ENCODE results near the gene GP1BB. TPM values are rescaled to one million over a fixed set of nuclear protein-coding genes. Genes with fewer than 3 reads are reported as not detected.

GP1BB gene
- total RNA-seq, 1 experiment from 2014 or later, result not detected

GRCh38 chr22:19758896-19759426, 35.6 kb downstream of the GP1BB start:
- intact Hi-C loops (cut with micrococcal nuclease; ENCODE audit: unreplicated experiment), result no loop called here
- H3K27me3 Mint-ChIP-seq (ENCODE audit: unreplicated experiment), result peaks cover 98% of the 10 kb centered on the region
- H3K4me1 Mint-ChIP-seq (ENCODE audit: low read depth, unreplicated experiment), result peaks cover 13% of the 10 kb centered on the region
- TF ChIP-seq, protein P1, sequence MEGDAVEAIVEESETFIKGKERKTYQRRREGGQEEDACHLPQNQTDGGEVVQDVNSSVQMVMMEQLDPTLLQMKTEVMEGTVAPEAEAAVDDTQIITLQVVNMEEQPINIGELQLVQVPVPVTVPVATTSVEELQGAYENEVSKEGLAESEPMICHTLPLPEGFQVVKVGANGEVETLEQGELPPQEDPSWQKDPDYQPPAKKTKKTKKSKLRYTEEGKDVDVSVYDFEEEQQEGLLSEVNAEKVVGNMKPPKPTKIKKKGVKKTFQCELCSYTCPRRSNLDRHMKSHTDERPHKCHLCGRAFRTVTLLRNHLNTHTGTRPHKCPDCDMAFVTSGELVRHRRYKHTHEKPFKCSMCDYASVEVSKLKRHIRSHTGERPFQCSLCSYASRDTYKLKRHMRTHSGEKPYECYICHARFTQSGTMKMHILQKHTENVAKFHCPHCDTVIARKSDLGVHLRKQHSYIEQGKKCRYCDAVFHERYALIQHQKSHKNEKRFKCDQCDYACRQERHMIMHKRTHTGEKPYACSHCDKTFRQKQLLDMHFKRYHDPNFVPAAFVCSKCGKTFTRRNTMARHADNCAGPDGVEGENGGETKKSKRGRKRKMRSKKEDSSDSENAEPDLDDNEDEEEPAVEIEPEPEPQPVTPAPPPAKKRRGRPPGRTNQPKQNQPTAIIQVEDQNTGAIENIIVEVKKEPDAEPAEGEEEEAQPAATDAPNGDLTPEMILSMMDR (IDR thresholded peaks at IDR 0.05; ENCODE audit: unreplicated experiment), result no peak
- CTCF ChIA-PET, result no interaction called here
- DNase-seq, result no peak
- no TSS peak for BruUV-seq (replicated peaks)
- no peak overlapping the region for H3K27ac Mint-ChIP-seq (ENCODE audit: unreplicated experiment)
- H3K36me3 Mint-ChIP-seq (ENCODE audit: insufficient read depth, unreplicated experiment), result peaks cover 4% of the 10 kb centered on the region
- no peaks in the 10 kb centered on the region for H3K9me3 Mint-ChIP-seq (ENCODE audit: low read depth, unreplicated experiment)
- H3K4me3 Mint-ChIP-seq (ENCODE audit: low read depth, unreplicated experiment), result no peak overlapping the region

GRCh38 chr22:19759427-19760057, 36.2 kb downstream of the GP1BB start:
- H3K36me3 Mint-ChIP-seq (ENCODE audit: insufficient read depth, unreplicated experiment), result peaks cover 4% of the 10 kb centered on the region
- no TSS peak for BruUV-seq (replicated peaks)
- H3K27me3 Mint-ChIP-seq (ENCODE audit: unreplicated experiment), result peaks cover 98% of the 10 kb centered on the region
- TF ChIP-seq, protein P1 (IDR thresholded peaks at IDR 0.05; ENCODE audit: unreplicated experiment), result no peak
- peak overlapping the region; percentile 30 for H3K4me3 Mint-ChIP-seq (ENCODE audit: low read depth, unreplicated experiment)
- no peak overlapping the region for H3K27ac Mint-ChIP-seq (ENCODE audit: unreplicated experiment)
- CTCF ChIA-PET, result no interaction called here
- DNase-seq, result no peak
- H3K9me3 Mint-ChIP-seq (ENCODE audit: low read depth, unreplicated experiment), result no peaks in the 10 kb centered on the region
- intact Hi-C loops (cut with micrococcal nuclease; ENCODE audit: unreplicated experiment), result no loop called here
- H3K4me1 Mint-ChIP-seq (ENCODE audit: low read depth, unreplicated experiment), result peaks cover 13% of the 10 kb centered on the region

- H3K4me3 Mint-ChIP-seq (ENCODE audit: low read depth, unreplicated experiment), result peak within 1 kb of the TSS; percentile 30
- CTCF ChIA-PET, result no interaction called here
- no peaks in the 10 kb centered on the region for H3K9me3 Mint-ChIP-seq (ENCODE audit: low read depth, unreplicated experiment)
- intact Hi-C loops (cut with micrococcal nuclease; ENCODE audit: unreplicated experiment), result no loop called here
- no TSS peak for BruUV-seq (replicated peaks)
- no peak within 1 kb of the TSS for H3K27ac Mint-ChIP-seq (ENCODE audit: unreplicated experiment)
- no peak for DNase-seq
- H3K36me3 Mint-ChIP-seq (ENCODE audit: insufficient read depth, unreplicated experiment), result peaks cover 4% of the 10 kb centered on the region
- H3K27me3 Mint-ChIP-seq (ENCODE audit: unreplicated experiment), result peaks cover 98% of the 10 kb centered on the region
- H3K4me1 Mint-ChIP-seq (ENCODE audit: low read depth, unreplicated experiment), result peaks cover 13% of the 10 kb centered on the region
- TF ChIP-seq, protein P1 (IDR thresholded peaks at IDR 0.05; ENCODE audit: unreplicated experiment), result no peak
Measured at GRCh38 chr22:19760058-19760950, 37.0 kb downstream of the GP1BB start, which contains the start of gene TBX1. TSS of gene TBX1 (plus strand) at chr22:19760778. CDS start at chr22:19760844, 66 bp downstream.

- Mint-ChIP-seq H3K27ac (ENCODE audit: unreplicated experiment) (no peak overlapping the region), H3K9me3 (ENCODE audit: low read depth, unreplicated experiment) (no peaks in the 10 kb centered on the region), H3K36me3 (ENCODE audit: insufficient read depth, unreplicated experiment) (peaks cover 4% of the 10 kb centered on the region), H3K4me3 (ENCODE audit: low read depth, unreplicated experiment) (no peak overlapping the region), H3K27me3 (ENCODE audit: unreplicated experiment) (peaks cover 91% of the 10 kb centered on the region), H3K4me1 (ENCODE audit: low read depth, unreplicated experiment) (peaks cover 13% of the 10 kb centered on the region)
- no peak for DNase-seq
- TF ChIP-seq, protein P1 (IDR thresholded peaks at IDR 0.05; ENCODE audit: unreplicated experiment), result no peak
- intact Hi-C loops (cut with micrococcal nuclease; ENCODE audit: unreplicated experiment), result no loop called here
- no TSS peak for BruUV-seq (replicated peaks)
- CTCF ChIA-PET, result no interaction called here
Measured at GRCh38 chr22:19760951-19761724, 37.8 kb downstream of the GP1BB start.
